GM06990 (cell line): Measurements from ENCODE around the gene NPC1.

Experiments
- DNase-seq: peaks from one replicate; pipeline ENCODE4 v3.0.0-alpha.2; 2011; ENCODE audit not compliant: insufficient read length; ENCODE audit errors: extremely low read depth
- H3K27me3 ChIP-seq: replicated peaks from 2 replicates; pipeline ENCODE4 v1.6.0; 2011; ENCODE audit warnings: low read length; ENCODE audit not compliant: control insufficient read depth, insufficient read depth
- H3K36me3 ChIP-seq: 2 replicates; pipeline ENCODE4 v1.5.1; 2011; ENCODE audit warnings: low read length; ENCODE audit not compliant: control insufficient read depth, insufficient read depth
- H3K4me3 ChIP-seq: replicated peaks from 2 replicates; pipeline ENCODE4 v1.5.1; 2011; ENCODE audit warnings: low read depth, mild to moderate bottlenecking, control low read depth, low read length
- TF ChIP-seq, protein P1 (sequence below): IDR thresholded peaks from 2 replicates; pipeline ENCODE4 v1.5.1; 2011; ENCODE audit warnings: low read length, control low read depth, mild to moderate bottlenecking, inconsistent platforms; ENCODE audit not compliant: insufficient read depth, poor library complexity, severe bottlenecking

Gene NPC1

DNA sequence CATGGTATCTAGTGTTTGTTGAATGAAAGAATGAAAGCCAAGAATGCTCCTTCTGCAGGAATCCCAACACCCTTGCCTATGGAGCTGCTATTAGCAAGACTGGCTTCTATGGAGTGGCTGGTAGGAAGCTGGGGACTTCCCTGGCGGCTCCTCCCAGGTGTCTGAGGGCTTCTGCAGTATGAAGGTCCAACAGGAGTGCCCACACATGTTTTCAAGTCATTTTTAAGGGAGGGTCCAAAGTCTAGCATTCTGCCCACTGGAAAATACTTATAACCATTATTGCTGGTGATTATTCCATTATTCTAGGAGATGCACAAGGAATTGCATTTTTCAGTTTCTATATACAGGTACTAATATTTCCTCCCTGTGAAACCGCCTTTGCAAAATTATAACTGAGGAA lies 21.9 kb upstream of the NPC1 start:
- TF ChIP-seq, protein P1, sequence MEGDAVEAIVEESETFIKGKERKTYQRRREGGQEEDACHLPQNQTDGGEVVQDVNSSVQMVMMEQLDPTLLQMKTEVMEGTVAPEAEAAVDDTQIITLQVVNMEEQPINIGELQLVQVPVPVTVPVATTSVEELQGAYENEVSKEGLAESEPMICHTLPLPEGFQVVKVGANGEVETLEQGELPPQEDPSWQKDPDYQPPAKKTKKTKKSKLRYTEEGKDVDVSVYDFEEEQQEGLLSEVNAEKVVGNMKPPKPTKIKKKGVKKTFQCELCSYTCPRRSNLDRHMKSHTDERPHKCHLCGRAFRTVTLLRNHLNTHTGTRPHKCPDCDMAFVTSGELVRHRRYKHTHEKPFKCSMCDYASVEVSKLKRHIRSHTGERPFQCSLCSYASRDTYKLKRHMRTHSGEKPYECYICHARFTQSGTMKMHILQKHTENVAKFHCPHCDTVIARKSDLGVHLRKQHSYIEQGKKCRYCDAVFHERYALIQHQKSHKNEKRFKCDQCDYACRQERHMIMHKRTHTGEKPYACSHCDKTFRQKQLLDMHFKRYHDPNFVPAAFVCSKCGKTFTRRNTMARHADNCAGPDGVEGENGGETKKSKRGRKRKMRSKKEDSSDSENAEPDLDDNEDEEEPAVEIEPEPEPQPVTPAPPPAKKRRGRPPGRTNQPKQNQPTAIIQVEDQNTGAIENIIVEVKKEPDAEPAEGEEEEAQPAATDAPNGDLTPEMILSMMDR = no peak
- H3K4me3 ChIP-seq = no peak overlapping the region
- H3K36me3 ChIP-seq = no peaks in the 10 kb centered on the region
- no peaks in the 10 kb centered on the region for H3K27me3 ChIP-seq
- no peak for DNase-seq

DNA sequence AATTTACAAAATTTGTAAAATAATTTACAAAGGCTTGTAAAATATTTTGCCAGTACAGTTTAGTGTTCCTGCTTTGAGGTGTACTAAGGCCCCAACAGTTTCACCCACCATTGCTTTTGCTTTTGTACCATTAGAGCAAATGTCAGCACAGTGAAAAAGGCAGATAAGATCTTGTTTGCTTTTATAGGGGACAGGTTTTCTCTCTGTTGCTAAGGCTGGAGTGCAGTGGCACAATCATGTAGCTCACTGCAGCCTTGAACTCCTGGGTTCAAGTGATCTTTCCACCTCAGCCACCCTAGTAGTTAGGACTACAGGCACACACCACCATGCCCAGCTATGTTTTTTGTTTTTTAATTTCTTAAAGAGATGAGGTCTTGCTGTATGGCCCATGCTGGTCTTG lies 19.6 kb upstream of the NPC1 start:
- TF ChIP-seq, protein P1 = no peak
- Histone ChIP-seq H3K27me3 (no peaks in the 10 kb centered on the region), H3K4me3 (no peak overlapping the region), H3K36me3 (no peaks in the 10 kb centered on the region)
- DNase-seq = no peak

DNA sequence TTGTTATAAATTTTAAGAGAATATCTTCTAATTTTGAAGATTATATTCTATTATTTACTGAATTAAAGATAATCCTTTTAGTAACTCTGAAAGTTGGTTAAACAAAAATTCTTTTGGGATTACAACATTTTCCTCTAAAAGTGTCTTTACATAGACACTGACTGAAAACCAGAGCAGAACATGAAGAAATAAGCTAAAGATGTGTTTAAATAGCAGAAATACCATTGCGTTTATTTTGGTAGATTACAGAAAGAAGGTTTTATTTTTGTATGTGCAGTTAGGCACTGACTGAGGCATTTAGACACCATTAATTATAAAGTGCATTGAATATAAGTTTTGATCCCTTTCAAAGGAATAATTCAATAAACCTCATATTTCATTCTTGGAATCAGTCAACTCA lies 13.5 kb upstream of the NPC1 start:
- H3K4me3 ChIP-seq = no peak overlapping the region
- no peak for DNase-seq
- TF ChIP-seq, protein P1 = no peak
- H3K36me3 ChIP-seq = no peaks in the 10 kb centered on the region
- no peaks in the 10 kb centered on the region for H3K27me3 ChIP-seq

DNA sequence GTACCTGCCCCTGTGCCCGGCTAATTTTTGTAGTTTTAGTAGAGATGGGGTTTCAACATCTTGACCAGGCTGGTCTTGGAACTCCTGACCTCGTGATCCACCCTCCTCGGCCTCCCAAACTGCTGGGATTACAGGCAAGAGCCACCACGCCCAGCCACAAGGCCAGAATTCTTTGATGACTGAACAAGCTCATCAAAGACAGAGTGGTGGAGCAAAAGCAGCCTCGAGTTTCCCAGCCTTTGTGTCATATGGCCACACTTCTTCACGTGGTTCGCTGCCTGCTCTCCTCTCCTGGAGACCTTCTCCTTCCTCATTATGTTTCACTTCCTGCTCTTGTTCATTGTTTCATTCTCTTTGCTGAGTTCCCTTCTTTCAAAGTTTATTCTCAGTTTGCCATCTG lies 9.9 kb upstream of the NPC1 start:
- no peak for DNase-seq
- TF ChIP-seq, protein P1 = no peak
- Histone ChIP-seq H3K27me3 (no peaks in the 10 kb centered on the region; the same call in 1 of the 2 replicates), H3K4me3 (no peak overlapping the region), H3K36me3 (no peaks in the 10 kb centered on the region)

DNA sequence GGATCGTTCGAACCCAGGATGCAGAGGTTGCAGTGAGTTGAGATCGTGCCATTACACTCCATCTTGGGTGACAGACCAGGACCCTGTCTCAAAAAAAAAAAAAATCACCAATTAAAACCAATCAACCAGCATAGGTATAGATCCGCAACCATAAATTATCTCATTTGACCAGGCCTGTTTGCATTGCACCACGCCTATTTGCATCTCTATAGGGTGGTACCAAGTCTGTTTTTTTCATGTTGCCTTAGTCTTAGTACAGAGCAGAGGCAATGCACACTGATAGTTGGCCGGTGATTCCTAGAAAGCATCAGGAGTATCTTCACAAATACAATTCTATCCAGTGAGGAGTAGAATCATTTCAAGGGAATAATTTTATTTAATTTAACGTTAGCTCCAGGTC lies 9.3 kb upstream of the NPC1 start:
- H3K27me3 ChIP-seq = no peaks in the 10 kb centered on the region; the same call in 1 of the 2 replicates
- H3K36me3 ChIP-seq = no peaks in the 10 kb centered on the region
- no peak overlapping the region for H3K4me3 ChIP-seq
- TF ChIP-seq, protein P1 = no peak
- DNase-seq = no peak

DNA sequence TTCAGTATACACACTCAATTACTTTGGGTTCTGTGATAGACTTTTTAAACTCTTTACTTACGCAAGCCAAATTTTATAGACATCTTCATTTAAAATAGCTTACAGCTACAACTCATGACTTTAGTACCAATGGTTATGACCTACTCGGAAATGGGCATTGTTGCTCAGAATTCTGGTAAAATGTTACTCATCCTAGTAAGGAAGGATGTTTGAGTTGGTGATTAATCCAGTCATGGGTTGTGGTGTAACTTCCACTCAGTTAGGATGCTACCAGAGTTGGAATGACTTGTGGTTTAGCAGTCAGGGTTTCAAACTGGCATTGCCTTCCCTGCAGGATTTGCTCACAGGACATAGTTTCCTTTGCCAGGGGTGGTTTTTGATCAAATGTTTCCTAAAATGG lies 7.4 kb upstream of the NPC1 start:
- TF ChIP-seq, protein P1 = no peak
- Histone ChIP-seq H3K27me3 (no peaks in the 10 kb centered on the region; the same call in 1 of the 2 replicates), H3K36me3 (no peaks in the 10 kb centered on the region), H3K4me3 (no peak overlapping the region)
- DNase-seq = no peak
